Smooth muscle cell (in vitro differentiated cells): Measurements from ENCODE around the gene VANGL2. TPM values are rescaled to one million over a fixed set of nuclear protein-coding genes. Genes with fewer than 3 reads are reported as not detected.

Experiments used
- DNase-seq: peaks from one replicate; lab custom pipeline; 2025; ENCODE audit not compliant: unreplicated experiment; lab: John Stamatoyannopoulos, UW
- H2AFZ ChIP-seq: fragments of 200-600 bp; sonication (generic); 2 replicates; pipeline ENCODE4 v1.6.0; 2016; ENCODE audit warnings: antibody characterized with exemption, low read depth, mild to moderate bottlenecking
- H3F3A ChIP-seq: fragments of 200-600 bp; sonication (generic); 2 replicates; pipeline ENCODE4 v1.6.0; 2017; ENCODE audit warnings: antibody characterized with exemption, low read depth
- H3K27ac ChIP-seq: fragments of 200-600 bp; sonication (generic); 2 replicates; pipeline ENCODE4 v1.5.1; 2016; ENCODE audit warnings: low read depth, mild to moderate bottlenecking
- H3K27me3 ChIP-seq: fragments of 200-600 bp; sonication (generic); 2 replicates; pipeline ENCODE4 v1.6.1; 2016; ENCODE audit warnings: low read depth, mild to moderate bottlenecking
- H3K36me3 ChIP-seq: fragments of 200-600 bp; sonication (generic); 2 replicates; pipeline ENCODE4 v1.5.1; 2016; ENCODE audit warnings: low read depth
- H3K4me1 ChIP-seq: fragments of 200-600 bp; sonication (generic); 2 replicates; pipeline ENCODE4 v1.5.1; 2016; ENCODE audit warnings: low read depth
- H3K4me2 ChIP-seq: fragments of 200-600 bp; sonication (generic); 2 replicates; pipeline ENCODE4 v1.6.0; 2016; ENCODE audit warnings: mild to moderate bottlenecking
- H3K4me3 ChIP-seq: fragments of 200-600 bp; sonication (generic); 2 replicates; pipeline ENCODE4 v1.5.1; 2016; ENCODE audit warnings: mild to moderate bottlenecking
- H3K79me2 ChIP-seq: fragments of 200-600 bp; sonication (generic); 2 replicates; pipeline ENCODE4 v1.6.0; 2016; ENCODE audit warnings: low read depth, mild to moderate bottlenecking
- H3K9ac ChIP-seq: fragments of 200-600 bp; sonication (generic); 2 replicates; pipeline ENCODE4 v1.6.0; 2016; ENCODE audit warnings: low read depth
- H3K9me3 ChIP-seq: fragments of 200-600 bp; sonication (generic); replicated peaks from 2 replicates; pipeline ENCODE4 v1.5.1; 2016; ENCODE audit warnings: low read depth
- H4K20me1 ChIP-seq: fragments of 200-600 bp; sonication (generic); 2 replicates; pipeline ENCODE4 v1.6.0; 2016; ENCODE audit warnings: low read depth
- CTCF ChIP-seq: fragments of 200-600 bp; sonication (generic); IDR thresholded peaks from 2 replicates; pipeline ENCODE4 v1.5.1; 2017; ENCODE audit warnings: borderline replicate concordance, mild to moderate bottlenecking, antibody characterized with exemption; ENCODE audit not compliant: insufficient read depth, poor library complexity, severe bottlenecking
- WGBS: methylation state at CpG from one replicate; pipeline ENCODE4 v1.1.7; 2016; ENCODE audit warnings: low lambda C conversion rate; 5-methylcytosine and 5-hydroxymethylcytosine counted together
- polyA plus RNA-seq: library from polyadenylated mRNA; unstranded; fragments of >200 nt; fragmentation: Nextera tagmentation; extraction: Ambion mirVana; gene quantifications from 2 replicates; pipeline ENCODE4 v1.2.1, GENCODE V29; 2016
- total RNA-seq: library from RNA; depleted of rRNA; stranded (reverse); fragments of >200 nt; gene quantifications from 2 replicates; pipeline ENCODE4 v1.2.3, GENCODE V29; 2014

VANGL2 gene
- total and polyA plus RNA-seq, 2 experiments from 2014 or later, result 7.1 to 12.2 TPM

GRCh38 chr1:160454371-160455152 lies 54.2 kb downstream of the VANGL2 start:
- no peak for DNase-seq
- no peak overlapping the region for H3K4me2 ChIP-seq
- no peaks in the 10 kb centered on the region for H3K79me2 ChIP-seq
- H3K27ac ChIP-seq, result no peak overlapping the region
- H3K4me3 ChIP-seq, result no peak overlapping the region
- WGBS, result 96% methylated on average over 6 of the region's 6 CpGs
- no peak for TF ChIP-seq CTCF
- no peak overlapping the region for H2AFZ ChIP-seq
- no peaks in the 10 kb centered on the region for H3K36me3 ChIP-seq
- no peaks in the 10 kb centered on the region for H3K27me3 ChIP-seq
- no peak overlapping the region for H3K9ac ChIP-seq
- H3K9me3 ChIP-seq, result no peaks in the 10 kb centered on the region
- H4K20me1 ChIP-seq, result no peaks in the 10 kb centered on the region
- no peaks in the 10 kb centered on the region for H3F3A ChIP-seq
- no peaks in the 10 kb centered on the region for H3K4me1 ChIP-seq

GRCh38 chr1:160455153-160455517 lies 54.8 kb downstream of the VANGL2 start:
- Histone ChIP-seq H3F3A (no peaks in the 10 kb centered on the region), H3K9ac (no peak overlapping the region), H3K27me3 (no peaks in the 10 kb centered on the region), H3K4me2 (no peak overlapping the region), H3K27ac (no peak overlapping the region), H3K36me3 (no peaks in the 10 kb centered on the region), H3K79me2 (no peaks in the 10 kb centered on the region), H3K9me3 (no peaks in the 10 kb centered on the region), H3K4me1 (no peaks in the 10 kb centered on the region), H3K4me3 (no peak overlapping the region), H2AFZ (no peak overlapping the region), H4K20me1 (no peaks in the 10 kb centered on the region)
- DNase-seq, result no peak
- TF ChIP-seq CTCF, result no peak
- WGBS, result 92% methylated on average over 1 of the region's 1 CpG

GRCh38 chr1:160459056-160459455 lies 58.7 kb downstream of the VANGL2 start:
- no peak overlapping the region for H3K9ac ChIP-seq
- H3K4me3 ChIP-seq, result no peak overlapping the region
- DNase-seq, result no peak
- H3K4me2 ChIP-seq, result no peak overlapping the region
- no peaks in the 10 kb centered on the region for H3K79me2 ChIP-seq
- H3K9me3 ChIP-seq, result no peaks in the 10 kb centered on the region
- H3K36me3 ChIP-seq, result no peaks in the 10 kb centered on the region
- no peaks in the 10 kb centered on the region for H3F3A ChIP-seq
- no peak overlapping the region for H2AFZ ChIP-seq
- no peaks in the 10 kb centered on the region for H3K4me1 ChIP-seq
- 66% methylated on average over 2 of the region's 2 CpGs for WGBS
- H3K27me3 ChIP-seq, result no peaks in the 10 kb centered on the region
- TF ChIP-seq CTCF, result no peak
- H3K27ac ChIP-seq, result no peak overlapping the region
- H4K20me1 ChIP-seq, result no peaks in the 10 kb centered on the region

- 91% methylated on average over 2 of the region's 2 CpGs for WGBS
- Histone ChIP-seq H2AFZ (no peak overlapping the region), H3K4me3 (no peak overlapping the region), H4K20me1 (no peaks in the 10 kb centered on the region), H3K36me3 (no peaks in the 10 kb centered on the region), H3K4me2 (no peak overlapping the region), H3K79me2 (no peaks in the 10 kb centered on the region), H3K9me3 (no peaks in the 10 kb centered on the region), H3K9ac (no peak overlapping the region), H3K27me3 (no peaks in the 10 kb centered on the region), H3K27ac (no peak overlapping the region), H3K4me1 (no peaks in the 10 kb centered on the region), H3F3A (no peaks in the 10 kb centered on the region)
- no peak for DNase-seq
- TF ChIP-seq CTCF, result no peak
Measured at GRCh38 chr1:160459687-160460086, 59.3 kb downstream of the VANGL2 start.
